Urothelium cell line (cell line): Measurements from ENCODE around the gene SCAPER.
"Not testable (repeated sequence)": the region's sequence is repeated elsewhere in the genome, so short reads cannot be mapped to it uniquely, and the experiment has no call there.

Experiments used
- DNase-seq: peaks from one replicate; pipeline ENCODE4 v3.0.0; 2011; ENCODE audit warnings: low spot score, mixed read lengths
- FAIRE-seq: peaks from 2 replicates; lab custom pipeline; 2011; peaks lifted over from hg19 to GRCh38; lab: Jason Lieb, UNC

The SCAPER gene

DNA sequence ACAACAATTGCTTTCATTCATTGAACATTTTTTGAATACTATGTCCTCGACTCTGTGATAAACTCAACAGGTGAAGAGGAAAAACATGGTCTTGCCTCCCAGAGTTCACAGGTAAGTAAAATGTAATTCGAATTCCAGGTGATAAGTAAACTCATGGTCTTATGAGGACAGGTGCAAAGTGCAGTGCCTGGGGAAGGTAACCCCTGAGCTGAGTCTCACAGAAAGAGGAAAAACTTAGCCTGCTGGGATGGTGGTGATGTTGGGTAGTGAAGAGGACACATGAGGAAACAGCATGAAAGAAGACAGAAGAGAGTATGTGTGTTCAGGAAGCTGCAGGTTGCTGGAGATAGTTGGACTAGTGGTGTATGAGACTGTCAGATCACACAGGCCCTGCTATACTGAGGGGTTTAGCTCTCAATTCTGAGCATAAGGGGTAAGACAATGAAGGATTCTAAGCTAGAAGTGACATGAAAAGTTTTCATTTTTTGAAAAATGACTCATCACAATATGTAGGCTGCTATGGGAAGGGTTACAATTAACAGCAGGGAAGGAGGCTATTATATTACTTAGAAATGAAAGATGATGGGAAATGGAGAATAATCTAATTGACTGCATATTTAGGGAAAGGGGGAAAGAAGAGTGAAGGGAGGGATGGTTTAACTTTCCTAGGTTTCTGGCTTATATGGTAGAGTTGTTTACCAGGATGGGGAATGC lies 457.3 kb downstream of the SCAPER start:
- FAIRE-seq (no peak), DNase-seq (no peak)

DNA sequence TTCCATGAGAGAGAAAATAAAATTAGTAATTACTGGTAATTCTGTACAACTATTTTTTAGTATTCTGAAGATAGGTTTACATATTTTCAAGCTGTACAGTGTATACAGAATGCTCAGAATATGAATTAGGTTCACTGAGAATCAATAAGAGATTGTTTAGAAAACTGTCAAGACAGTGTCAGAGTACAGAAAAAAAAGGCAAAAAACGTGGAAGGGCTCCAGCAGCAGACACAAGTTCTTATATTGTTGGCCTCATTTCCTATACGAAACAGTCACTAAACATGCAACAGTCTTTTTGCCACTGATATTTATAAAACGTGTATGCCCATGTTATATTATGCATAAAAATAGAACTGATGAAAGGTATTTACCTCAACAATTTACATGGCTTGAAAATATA lies 464.7 kb downstream of the SCAPER start:
- FAIRE-seq (no peak), DNase-seq (no peak)

DNA sequence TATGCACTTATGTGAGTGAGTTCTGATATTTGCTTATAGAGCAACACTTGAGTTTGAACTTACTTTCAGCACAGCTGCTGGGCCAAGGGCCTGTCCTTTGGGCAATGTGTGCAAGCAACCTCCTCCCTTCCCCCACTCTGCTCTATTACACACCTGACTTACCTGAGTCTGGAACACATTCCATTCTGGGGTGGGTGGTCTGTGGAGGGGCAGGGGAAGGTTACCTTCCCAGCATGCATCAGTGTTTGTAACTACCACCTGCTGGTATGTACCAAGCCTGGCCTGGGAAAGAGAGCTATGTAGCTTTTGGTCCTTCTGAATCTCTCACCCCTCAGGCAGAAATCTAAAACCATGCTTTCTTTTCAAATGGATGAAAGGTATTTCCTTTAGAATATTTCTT lies 465.6 kb downstream of the SCAPER start:
- FAIRE-seq, result no peak
- DNase-seq, result no peak

DNA sequence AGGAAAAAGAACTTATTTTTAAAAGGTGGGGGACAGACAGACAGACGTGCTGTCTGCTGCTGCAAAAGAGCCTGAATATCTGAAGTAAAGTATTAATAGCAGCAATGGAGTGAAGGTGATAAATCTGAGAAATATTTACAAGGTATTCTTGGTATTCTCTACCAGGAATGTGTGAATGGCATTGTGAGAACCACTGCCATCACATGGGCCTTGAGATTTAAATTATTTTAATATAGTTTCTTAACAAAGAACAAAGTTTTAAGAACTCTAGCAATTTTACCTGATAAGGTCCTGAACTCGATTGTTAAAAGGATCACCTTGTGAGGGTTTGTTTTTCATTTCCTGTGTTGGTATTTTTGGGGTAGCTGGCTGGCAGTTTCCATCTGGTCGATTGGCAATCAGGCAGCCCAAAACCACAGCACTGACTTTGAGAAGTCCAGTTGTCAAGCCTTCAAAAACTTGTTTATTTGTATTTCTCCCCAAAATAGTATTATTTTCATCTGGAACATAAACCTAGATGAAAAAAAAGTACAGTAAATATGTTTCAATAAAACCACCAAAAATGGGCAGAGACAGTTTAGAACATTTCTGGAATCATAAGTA lies 471.2 kb downstream of the SCAPER start:
- FAIRE-seq (no peak), DNase-seq (peak; percentile 40)

DNA sequence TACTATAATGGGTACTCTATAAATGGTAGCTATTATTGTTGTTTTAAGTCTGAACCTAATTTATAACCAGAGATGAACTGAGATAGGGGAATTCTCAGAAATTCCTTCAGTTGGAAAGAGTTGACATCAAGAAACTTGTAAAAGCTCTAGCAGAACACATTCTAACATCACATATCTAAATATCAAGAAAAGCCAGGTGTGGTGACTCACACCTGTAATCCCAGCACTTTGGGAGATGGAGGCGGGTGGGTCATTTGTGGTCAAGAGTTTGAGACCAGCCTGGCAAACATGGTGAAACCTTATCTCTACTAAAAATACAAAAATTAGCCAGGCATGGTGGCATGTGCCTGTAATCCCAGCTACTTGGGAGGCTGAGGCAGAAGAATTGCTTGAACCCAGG lies 472.1 kb downstream of the SCAPER start:
- DNase-seq, result not testable (repeated sequence)

DNA sequence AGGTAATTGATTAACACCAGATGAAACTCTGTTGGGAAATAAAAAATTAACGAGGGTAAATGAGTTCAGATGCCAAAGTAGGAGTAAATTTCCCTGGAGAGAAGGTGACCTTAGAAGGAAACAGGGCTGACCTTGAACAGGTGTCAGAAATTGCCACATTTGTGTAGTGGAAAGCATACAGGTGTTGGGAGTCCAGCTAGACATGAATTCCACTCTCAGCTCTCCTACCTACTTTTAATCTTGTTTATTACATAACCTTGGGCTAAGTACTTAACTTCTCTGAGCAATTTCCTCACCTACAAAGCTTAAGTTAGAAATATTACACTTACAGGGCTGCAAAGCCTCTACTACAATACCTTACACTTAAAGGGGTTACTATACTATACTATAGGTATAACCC lies 472.5 kb downstream of the SCAPER start:
- DNase-seq, result no peak
- FAIRE-seq, result no peak

More for the DNA sequence above, 472.1 kb downstream of the SCAPER start:
- FAIRE-seq, result not testable (repeated sequence)

DNA sequence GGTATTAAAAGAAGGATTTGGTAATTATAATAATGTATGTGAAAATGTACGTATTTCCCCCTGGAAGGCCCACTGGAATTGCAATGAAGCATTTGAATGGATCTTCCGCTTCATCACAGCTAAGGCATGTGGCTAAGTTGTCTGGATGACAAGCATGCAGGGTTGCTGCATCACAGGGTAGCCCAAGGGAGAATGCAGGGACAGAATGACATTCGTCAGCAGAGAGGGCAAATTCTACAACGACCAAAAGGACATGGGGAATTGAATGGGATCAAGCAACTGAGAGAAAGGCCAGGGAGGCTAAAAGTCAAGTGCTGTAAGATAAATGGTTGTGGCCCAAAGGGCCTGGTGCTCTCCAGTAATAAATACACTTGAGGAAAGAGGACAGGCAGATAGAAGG lies 473.2 kb downstream of the SCAPER start:
- peak; percentile 5 for FAIRE-seq
- no peak for DNase-seq

DNA sequence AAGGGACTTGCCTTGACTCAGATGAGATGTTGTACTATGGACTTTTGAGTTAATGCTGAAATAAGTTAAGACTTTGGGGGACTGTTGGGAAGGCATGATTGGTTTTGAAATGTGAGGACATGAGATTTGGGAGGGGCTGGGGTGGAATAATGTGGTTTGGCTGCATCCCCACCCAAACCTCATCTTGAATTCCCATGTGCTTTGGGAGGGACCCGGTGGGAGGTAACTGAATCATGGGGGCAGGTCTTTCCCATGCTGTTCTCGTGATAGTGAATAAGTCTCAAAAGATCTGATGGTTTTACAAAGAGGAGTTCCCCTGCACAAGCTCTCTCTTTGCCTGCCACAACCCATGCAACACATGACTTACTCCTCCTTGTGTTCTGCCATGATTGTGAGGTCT lies 474.4 kb downstream of the SCAPER start:
- DNase-seq, FAIRE-seq: not testable (repeated sequence)

DNA sequence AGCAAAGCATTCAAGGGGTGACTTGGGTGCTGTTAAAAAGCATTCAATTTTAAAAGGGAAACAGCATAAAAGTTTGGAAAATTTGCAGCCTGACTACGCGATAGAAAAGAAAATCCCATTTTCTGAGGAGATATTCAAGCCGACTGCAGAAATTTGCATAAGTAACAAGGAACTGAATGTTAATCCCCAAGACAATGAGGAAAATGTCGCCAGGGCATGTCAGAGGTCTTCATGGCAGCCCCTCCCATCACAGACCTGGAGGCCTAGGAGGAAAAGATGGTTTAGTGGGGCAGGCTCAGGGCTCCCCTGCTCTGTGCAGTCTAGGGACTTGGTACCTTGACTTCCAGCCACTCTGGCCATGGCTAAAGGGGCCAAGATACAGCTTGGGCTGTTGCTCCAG lies 475.5 kb downstream of the SCAPER start:
- DNase-seq (no peak), FAIRE-seq (no peak)

DNA sequence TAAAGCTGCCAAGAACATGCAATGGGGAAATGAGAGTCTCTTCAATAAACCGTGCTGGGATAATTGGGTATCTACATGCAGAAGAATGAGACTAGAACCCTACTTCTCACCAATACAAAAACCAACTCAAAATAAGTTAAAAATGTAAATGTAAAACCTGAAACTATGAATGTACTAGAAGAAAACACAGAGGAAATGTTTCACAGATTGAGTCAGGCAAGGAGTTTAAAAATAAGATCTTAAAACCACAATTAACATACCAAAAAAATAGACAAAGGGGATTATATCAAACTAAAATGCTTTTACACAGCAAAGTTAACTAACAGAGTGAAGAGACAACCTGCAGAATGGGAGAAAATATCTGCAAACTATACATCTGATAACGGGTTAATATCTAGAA lies 478.2 kb downstream of the SCAPER start:
- FAIRE-seq (no peak), DNase-seq (no peak)

DNA sequence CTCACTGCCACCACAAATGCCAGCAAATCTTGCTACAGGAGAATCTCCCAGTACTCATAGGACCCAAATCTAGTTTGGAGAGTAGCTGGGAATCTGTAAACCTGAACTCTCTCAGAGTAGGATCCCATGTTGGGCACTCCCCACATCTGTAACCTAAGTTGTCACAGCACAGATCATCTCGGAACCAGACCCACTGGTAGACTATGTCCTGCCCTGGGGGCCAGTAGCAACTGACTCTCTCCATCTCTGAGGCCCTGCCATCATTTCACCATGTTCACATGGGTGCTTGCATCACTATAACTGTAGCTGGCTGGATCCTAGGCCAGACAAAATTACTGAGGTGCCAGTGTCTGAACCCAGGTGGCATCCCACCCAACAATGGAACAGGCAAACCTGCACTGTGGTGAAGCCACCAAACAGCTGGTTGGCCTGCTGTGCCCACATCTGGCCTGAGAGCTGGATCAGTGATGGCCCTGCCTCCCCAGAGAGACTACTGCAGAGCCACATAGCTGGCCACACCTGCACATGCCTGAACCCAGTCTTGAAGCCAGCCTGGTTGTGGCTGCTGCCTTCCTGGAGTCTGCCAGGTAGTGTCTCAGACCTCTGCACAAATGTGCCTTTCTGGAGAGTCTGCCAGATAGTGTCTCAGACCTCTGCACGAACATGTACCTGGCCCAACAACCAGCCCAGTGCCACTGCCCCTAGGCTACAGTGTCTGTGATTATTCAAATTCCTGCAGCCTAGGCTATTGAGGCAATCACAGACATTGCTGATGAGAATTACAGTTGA lies 486.6 kb downstream of the SCAPER start:
- DNase-seq (no peak), FAIRE-seq (no peak)

DNA sequence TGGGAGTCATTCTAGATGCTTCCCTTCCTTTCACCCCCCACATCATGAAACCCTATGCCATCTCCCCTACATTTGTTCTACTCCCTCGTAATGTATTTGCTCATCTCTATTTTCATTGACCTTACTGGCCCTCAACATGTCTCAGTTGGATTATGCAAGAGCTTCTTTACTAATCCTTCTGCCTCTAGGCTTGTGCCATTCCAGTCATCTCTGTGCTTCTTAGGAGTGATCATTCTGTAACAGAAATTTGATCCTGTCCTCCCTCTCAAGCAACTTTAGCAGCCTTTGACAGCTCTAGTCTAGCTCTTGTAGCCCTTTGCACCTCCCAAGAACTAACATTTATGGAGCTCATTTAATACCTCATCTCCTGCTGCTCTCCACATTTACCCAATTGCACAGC lies 503.9 kb downstream of the SCAPER start:
- FAIRE-seq (no peak), DNase-seq (no peak)

DNA sequence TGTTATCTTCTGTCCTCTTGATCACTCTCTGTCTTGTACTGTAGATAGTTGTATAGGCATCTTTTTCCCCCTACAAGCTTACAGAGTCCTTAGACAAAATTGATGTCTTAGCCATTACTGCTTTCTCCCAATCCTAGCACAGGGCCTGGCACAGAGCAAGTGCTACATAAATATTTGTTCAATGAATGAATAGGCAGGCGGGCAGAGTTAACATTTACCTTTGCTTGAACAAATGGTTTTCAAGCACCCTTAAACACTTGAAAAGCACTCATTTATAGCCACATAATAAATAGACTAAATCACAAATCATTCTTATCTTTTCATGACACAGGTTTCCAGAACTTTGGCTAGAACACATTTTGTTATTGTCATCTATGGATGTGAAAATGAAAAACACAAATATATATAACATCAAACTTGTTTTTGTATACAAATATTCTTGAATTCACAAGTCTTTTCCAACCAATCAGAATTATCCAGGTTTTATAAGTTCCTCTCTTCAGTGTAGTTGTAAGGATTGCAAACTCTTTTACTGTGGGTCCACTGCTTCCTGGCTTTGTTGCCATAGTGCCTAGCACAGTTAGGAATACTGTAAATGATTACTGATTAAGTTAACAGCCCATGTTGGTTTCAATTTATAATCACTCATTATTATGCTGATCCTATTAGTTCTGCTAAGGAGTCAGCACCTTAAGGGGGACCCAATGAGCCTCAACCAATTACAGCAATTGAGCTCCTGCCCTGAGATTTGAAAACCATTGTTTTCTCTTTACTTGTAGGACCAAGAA lies 506.6 kb downstream of the SCAPER start:
- FAIRE-seq (no peak), DNase-seq (no peak)

DNA sequence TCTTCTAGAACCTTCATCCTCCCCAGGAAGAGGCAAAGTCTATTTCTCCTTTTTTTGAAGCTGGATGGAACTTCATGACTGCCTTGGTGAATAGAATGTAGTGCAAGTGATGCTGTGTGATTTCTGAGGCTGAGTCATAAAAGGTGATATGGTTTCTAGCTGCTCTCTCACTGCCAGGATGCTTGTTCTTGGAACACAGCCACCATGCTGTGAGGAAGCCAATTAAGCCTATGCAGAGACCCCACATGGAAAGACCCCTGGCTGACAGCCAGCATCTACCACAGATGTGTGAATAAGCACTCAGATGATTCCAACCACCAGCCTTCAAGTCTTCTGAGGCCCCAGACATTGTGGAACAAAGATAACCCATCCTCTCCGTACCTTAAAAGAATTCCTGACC lies 511.5 kb downstream of the SCAPER start:
- no peak for FAIRE-seq
- DNase-seq, result no peak

DNA sequence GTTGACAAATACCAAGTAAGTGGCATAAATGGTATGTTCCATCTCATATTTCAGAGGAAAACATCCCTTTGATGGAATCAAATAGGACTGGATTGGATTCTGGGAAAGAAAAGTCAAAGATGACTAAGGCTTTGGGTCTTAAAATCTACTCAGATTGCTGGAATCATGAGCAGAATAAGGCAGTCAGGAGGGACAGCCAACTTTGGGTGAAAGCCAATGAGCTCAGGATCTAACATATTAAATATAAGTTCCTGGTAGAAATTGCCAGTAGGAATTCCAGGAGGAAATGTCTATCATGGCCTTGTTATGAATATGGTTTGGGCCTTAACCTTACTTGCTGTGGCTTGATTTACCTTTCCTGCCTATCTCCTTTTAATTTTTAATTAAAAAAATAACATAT lies 513.3 kb downstream of the SCAPER start:
- DNase-seq, result no peak

DNA sequence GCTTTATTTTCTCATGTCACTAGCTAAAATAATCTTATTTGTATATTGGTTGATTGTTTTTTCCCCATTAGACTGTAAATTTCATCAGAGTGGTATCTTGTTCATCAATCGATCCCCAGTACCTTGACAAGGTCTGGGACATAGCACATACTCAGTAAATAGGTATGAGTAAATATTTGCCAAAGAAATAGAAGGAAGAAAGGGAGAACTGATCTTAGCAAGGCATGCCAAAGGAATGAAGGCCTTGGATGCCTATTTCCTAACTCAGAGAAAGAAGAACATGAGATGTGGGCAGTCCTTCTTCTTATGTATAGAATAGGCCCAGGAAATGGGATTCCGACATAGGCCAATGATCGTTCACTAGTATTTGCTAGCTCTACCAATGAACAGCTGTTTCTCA lies 513.8 kb downstream of the SCAPER start:
- no peak for FAIRE-seq
- DNase-seq, result no peak

More for the DNA sequence above, 513.3 kb downstream of the SCAPER start:
- FAIRE-seq, result no peak

DNA sequence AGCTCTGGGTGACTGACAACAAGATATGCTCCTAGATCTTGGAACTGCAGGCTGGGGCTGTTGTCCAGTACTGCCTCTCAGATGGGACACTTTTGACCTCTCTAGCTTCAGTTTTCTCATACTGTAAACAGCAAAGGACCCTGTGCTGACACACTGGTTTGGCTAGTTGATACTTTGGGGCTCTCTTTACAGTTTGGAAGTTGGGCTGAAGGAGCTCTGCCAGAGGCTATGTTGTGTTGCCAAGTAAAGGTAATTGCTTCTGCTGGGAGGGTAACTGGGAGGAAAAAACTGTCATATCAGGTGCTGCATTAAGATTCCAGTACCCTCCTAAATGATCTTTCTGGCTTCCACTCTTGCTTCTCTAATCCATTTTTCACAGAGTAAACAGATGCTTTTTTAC lies 514.6 kb downstream of the SCAPER start:
- DNase-seq, result no peak
- no peak for FAIRE-seq

DNA sequence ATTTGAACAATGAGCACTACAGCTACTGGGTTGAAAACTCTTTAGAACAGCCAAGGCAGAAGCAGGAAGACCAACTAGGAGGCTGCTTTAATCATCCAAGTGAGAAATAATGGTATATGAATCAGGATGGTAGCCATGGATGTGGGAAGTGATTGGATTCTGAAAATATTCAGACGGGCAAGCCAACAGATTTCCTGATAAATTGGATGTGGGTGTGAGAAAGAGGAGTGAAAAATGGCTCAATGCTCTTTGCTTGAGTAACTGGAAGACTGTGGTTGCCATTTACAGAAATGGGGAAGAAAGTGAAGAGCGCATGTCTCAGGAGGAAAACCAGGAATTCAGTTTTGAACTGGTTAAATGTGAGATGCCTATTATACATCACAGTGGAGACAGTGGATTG lies 518.2 kb downstream of the SCAPER start:
- no peak for DNase-seq
- FAIRE-seq, result no peak

DNA sequence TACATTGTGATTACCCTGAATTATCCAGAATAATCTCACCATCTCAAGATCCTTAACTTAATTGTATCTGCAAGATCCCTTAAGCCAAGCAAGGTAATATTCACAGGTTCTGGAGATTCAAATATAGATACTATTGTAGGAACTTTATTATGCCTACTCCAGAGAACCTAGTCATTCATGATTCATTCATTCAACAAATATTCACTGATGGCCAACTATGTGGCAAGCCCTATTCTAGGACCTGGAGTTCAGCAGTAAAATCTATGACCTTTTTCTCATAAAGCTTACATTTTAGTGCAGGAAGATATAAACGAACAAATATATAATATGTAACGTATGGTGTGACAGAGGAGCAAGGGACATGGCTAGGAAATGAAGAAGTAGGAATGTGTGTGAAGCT lies 519.0 kb downstream of the SCAPER start:
- DNase-seq (no peak), FAIRE-seq (no peak)

DNA sequence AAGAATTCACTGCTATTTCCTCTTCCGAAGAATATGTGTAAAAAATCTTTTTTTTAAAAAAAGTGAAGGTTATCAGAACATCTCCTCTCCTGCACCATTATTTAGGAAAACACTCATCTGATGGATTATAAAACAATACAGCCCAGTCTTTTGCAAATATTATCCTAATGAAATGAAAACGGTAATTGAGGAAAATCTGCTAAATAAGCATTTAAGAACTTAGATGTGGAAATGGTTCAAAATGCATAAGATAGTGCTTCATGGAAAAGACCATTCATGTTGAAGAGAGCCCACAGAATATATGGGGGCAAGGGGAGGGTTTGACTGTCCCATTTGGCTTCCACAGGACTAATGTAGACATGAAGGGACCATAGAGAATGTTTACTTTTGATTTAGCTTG lies 520.7 kb downstream of the SCAPER start:
- FAIRE-seq, result no peak
- DNase-seq, result no peak
